Endodermal cell (in vitro differentiated cells): ENCODE results near the gene TOLLIP. TPM values are rescaled to one million over a fixed set of nuclear protein-coding genes. Genes with fewer than 3 reads are reported as not detected.
"Not testable (repeated sequence)": the region's sequence is repeated elsewhere in the genome, so short reads cannot be mapped to it uniquely, and the experiment has no call there.

Experiments used
- DNase-seq: peaks from one replicate; pipeline ENCODE4 v3.0.0-alpha.2; 2017
- H3K27ac ChIP-seq: 2 replicates; pipeline ENCODE4 v1.5.1; 2013; ENCODE audit warnings: mild to moderate bottlenecking, low read depth, low read length, moderate library complexity
- H3K27me3 ChIP-seq: 2 replicates; pipeline ENCODE4 v1.6.1; 2013; ENCODE audit warnings: mild to moderate bottlenecking, low read length, moderate library complexity; ENCODE audit not compliant: insufficient read depth, control insufficient read depth, poor library complexity, severe bottlenecking
- H3K36me3 ChIP-seq: 2 replicates; pipeline ENCODE4 v1.7.0; 2013; ENCODE audit warnings: mild to moderate bottlenecking, low read length, moderate library complexity; ENCODE audit not compliant: control insufficient read depth, insufficient read depth
- H3K4me1 ChIP-seq: one replicate; pipeline ENCODE4 v1.7.0; 2013; ENCODE audit warnings: low read length; ENCODE audit not compliant: control insufficient read depth, insufficient read depth
- H3K4me3 ChIP-seq: 2 replicates; pipeline ENCODE4 v1.5.1; 2013; ENCODE audit warnings: mild to moderate bottlenecking, low read length, moderate library complexity
- H3K9ac ChIP-seq: 2 replicates; pipeline ENCODE4 v1.6.1; 2013; ENCODE audit warnings: mild to moderate bottlenecking, low read length, moderate library complexity; ENCODE audit not compliant: poor library complexity, severe bottlenecking; ENCODE audit errors: extremely low read depth
- H3K9me3 ChIP-seq: 2 replicates; pipeline ENCODE4 v1.6.1; 2013; ENCODE audit warnings: mild to moderate bottlenecking, low read length, moderate library complexity; ENCODE audit not compliant: control insufficient read depth
- H3K27ac Mint-ChIP-seq: 2 replicates; pipeline ENCODE4 v1.8.0; 2020; ENCODE audit warnings: mixed read lengths
- H3K27me3 Mint-ChIP-seq: 2 replicates; pipeline ENCODE4 v1.8.0; 2021; ENCODE audit warnings: mild to moderate bottlenecking, mixed read lengths; ENCODE audit not compliant: insufficient read depth
- H3K36me3 Mint-ChIP-seq: 2 replicates; pipeline ENCODE4 v1.8.0; 2020; ENCODE audit warnings: low read depth, mixed read lengths
- H3K4me1 Mint-ChIP-seq: 2 replicates; pipeline ENCODE4 v1.8.0; 2020; ENCODE audit warnings: mixed read lengths
- H3K4me3 Mint-ChIP-seq: 2 replicates; pipeline ENCODE4 v1.8.0; 2020; ENCODE audit warnings: mild to moderate bottlenecking, moderate library complexity, mixed read lengths
- H3K9me3 Mint-ChIP-seq: 2 replicates; pipeline ENCODE4 v1.8.0; 2020; ENCODE audit warnings: mild to moderate bottlenecking, mixed read lengths
- WGBS, 2 experiments: methylation state at CpG; one replicate each; pipeline versions ENCODE4 v1.1.5 to v1.1.7; 2013; ENCODE audit warnings: missing lambda C conversion rate in 2 of 2, mixed read lengths in 1 of 2; ENCODE audit not compliant: insufficient coverage in 1 of 2, insufficient read length in 1 of 2; 5-methylcytosine and 5-hydroxymethylcytosine counted together
- total RNA-seq, 2 donors: library from RNA; stranded (reverse); fragmentation: NEBNext Ultra II Directional in 1 of 2; extraction: Animal tissue kit (Norgen Biotek cat#: 25700) in 1 of 2; gene quantifications; 2 replicates in 1 of 2; 3 replicates in 1 of 2; pipeline ENCODE4 v1.2.1, GENCODE V29; 2021
- TF ChIP-seq, protein P1 (sequence below): fragments of 200-600 bp; sonication (generic); conservative IDR thresholded peaks from 2 replicates; pipeline ENCODE4 v1.5.0; 2021; ENCODE audit warnings: antibody characterized with exemption, mild to moderate bottlenecking

TOLLIP gene
- total RNA-seq, 2 donors from 2014 or later, result 34.3 to 37.4 TPM

DNA sequence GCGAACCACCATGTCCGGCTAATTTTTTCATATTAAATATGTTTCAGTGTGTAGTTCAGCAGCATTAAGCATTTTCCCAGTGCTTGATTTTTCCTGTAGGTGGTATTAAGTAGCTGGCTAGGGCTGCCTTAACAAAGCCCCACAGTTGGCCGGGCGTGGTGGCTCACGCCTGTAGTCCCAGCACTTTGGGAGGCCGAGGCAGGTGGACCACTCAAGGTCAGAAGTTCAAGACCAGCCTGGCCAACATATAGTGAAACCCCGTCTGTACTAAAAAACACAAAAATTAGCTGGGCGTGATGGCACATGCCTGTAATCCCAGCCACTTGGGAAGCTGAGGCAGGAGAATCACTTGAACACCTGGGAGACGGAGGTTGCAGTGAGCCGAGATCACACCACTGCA, 33.5 kb upstream of the TOLLIP start:
- Mint-ChIP-seq H3K4me1 (no peaks in the 10 kb centered on the region), H3K36me3 (no peaks in the 10 kb centered on the region), H3K27me3 (peaks cover 10% of the 10 kb centered on the region), H3K9me3 (peaks cover 2% of the 10 kb centered on the region), H3K4me3 (no peak overlapping the region), H3K27ac (no peak overlapping the region)
- Histone ChIP-seq H3K36me3 (no peaks in the 10 kb centered on the region), H3K9me3 (no peaks in the 10 kb centered on the region), H3K4me3 (no peak overlapping the region), H3K9ac (no peak overlapping the region), H3K27ac (no peak overlapping the region), H3K27me3 (peaks cover 12% of the 10 kb centered on the region), H3K4me1 (no peaks in the 10 kb centered on the region)
- no peak for DNase-seq
- TF ChIP-seq, protein P1, sequence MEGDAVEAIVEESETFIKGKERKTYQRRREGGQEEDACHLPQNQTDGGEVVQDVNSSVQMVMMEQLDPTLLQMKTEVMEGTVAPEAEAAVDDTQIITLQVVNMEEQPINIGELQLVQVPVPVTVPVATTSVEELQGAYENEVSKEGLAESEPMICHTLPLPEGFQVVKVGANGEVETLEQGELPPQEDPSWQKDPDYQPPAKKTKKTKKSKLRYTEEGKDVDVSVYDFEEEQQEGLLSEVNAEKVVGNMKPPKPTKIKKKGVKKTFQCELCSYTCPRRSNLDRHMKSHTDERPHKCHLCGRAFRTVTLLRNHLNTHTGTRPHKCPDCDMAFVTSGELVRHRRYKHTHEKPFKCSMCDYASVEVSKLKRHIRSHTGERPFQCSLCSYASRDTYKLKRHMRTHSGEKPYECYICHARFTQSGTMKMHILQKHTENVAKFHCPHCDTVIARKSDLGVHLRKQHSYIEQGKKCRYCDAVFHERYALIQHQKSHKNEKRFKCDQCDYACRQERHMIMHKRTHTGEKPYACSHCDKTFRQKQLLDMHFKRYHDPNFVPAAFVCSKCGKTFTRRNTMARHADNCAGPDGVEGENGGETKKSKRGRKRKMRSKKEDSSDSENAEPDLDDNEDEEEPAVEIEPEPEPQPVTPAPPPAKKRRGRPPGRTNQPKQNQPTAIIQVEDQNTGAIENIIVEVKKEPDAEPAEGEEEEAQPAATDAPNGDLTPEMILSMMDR, result no peak
- WGBS, 2 experiments, result 95 to 96% methylated on average over 8 to 10 of the region's 10 CpGs

DNA sequence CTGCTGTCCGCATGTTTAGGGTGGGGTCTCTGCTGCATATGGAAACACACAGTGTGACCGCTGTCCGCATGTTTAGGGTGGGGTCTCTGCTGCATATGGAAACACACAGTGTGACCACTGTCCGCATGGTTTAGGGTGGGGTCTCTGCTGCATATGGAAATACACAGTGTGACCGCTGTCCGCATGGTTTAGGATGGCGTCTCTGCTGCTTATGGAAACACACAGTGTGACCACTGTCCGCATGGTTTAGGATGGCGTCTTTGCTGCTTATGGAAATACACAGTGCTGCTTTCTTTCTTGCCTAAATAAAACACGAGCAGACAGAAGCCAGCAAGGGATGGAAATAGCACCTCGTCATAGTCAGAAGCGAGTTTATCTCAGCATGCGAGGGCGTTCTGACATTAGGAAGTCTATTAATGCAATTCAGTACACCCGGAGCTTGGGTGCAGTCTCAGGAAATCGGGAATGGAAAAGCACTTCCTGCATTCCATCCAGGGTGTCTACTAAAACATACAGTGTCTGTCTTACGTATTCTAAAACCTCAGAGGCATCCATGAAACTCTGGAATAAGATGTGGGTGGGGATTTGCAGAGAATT, 32.6 kb upstream of the TOLLIP start:
- no peak overlapping the region for H3K4me3 ChIP-seq
- no peak overlapping the region for H3K27ac Mint-ChIP-seq
- TF ChIP-seq, protein P1, result no peak
- H3K9ac ChIP-seq, result no peak overlapping the region
- no peaks in the 10 kb centered on the region for H3K9me3 ChIP-seq
- WGBS, 2 experiments, result 85 to 88% methylated on average over 14 to 15 of the region's 17 CpGs
- H3K27me3 Mint-ChIP-seq, result peaks cover 10% of the 10 kb centered on the region
- no peaks in the 10 kb centered on the region for H3K4me1 Mint-ChIP-seq
- no peaks in the 10 kb centered on the region for H3K36me3 ChIP-seq
- no peaks in the 10 kb centered on the region for H3K36me3 Mint-ChIP-seq
- no peaks in the 10 kb centered on the region for H3K4me1 ChIP-seq
- no peak overlapping the region for H3K4me3 Mint-ChIP-seq
- peaks cover 21% of the 10 kb centered on the region for H3K27me3 ChIP-seq
- peaks cover 2% of the 10 kb centered on the region for H3K9me3 Mint-ChIP-seq
- DNase-seq, result no peak
- no peak overlapping the region for H3K27ac ChIP-seq

DNA sequence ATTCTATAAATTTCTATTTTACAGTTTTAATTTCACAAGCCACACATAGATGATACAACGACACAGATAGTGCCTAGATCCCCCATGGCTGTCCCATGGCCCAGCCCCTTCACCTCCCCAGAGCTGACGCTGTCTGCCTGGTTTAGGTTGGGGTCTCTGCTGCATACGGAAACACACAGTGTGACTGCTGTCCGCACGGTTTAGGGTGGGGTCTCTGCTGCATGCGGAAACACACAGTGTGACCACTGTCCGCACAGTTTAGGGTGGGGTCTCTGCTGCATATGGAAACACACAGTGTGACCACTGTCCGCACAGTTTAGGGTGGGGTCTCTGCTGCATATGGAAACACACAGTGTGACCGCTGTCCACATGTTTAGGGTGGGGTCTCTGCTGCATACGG, 31.8 kb upstream of the TOLLIP start:
- H3K4me1 Mint-ChIP-seq, H3K36me3 ChIP-seq, H3K4me3 ChIP-seq, DNase-seq, H3K9me3 Mint-ChIP-seq, H3K9ac ChIP-seq, H3K36me3 Mint-ChIP-seq, H3K9me3 ChIP-seq, H3K27ac Mint-ChIP-seq, H3K27ac ChIP-seq, H3K4me3 Mint-ChIP-seq, H3K4me1 ChIP-seq: not testable (repeated sequence)
- H3K27me3 Mint-ChIP-seq, result peaks cover 11% of the 10 kb centered on the region
- WGBS, 2 experiments, result 78 to 86% methylated on average over 4 to 10 of the region's 10 CpGs
- peaks cover 24% of the 10 kb centered on the region for H3K27me3 ChIP-seq

DNA sequence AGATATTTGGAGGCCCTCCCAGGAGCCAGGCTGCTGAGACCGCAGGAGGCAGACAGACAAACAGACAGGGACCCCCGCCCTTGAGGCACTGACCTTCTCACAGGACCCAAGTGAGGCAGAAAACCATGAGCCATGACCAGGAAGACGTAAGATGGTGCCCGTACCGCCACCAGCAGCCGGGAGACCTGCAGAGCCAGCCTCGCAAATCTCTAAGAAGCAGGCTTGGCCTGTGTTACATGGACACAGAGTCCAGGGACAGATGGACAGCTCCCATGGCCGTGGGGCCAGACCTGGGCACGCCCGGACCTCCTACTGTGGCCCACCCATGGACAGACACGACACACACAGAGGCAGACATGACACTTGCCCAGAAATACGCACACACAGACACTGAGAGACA, 30.7 kb upstream of the TOLLIP start:
- Histone ChIP-seq H3K27ac (no peak overlapping the region), H3K27me3 (peaks cover 34% of the 10 kb centered on the region), H3K4me3 (no peak overlapping the region), H3K9me3 (peaks cover 6% of the 10 kb centered on the region), H3K9ac (no peak overlapping the region), H3K36me3 (no peaks in the 10 kb centered on the region), H3K4me1 (no peaks in the 10 kb centered on the region)
- Mint-ChIP-seq H3K4me1 (peaks cover 3% of the 10 kb centered on the region), H3K27me3 (peaks cover 21% of the 10 kb centered on the region), H3K27ac (no peak overlapping the region), H3K9me3 (peaks cover 9% of the 10 kb centered on the region), H3K4me3 (no peak overlapping the region), H3K36me3 (no peaks in the 10 kb centered on the region)
- 79 to 86% methylated on average over 10 to 12 of the region's 12 CpGs for WGBS, 2 experiments
- TF ChIP-seq, protein P1, result no peak
- no peak for DNase-seq
